H9 (cell line): ENCODE data around the gene RAI1. TPM values are rescaled to one million over a fixed set of nuclear protein-coding genes. Genes with fewer than 3 reads are reported as not detected.

Source experiments
- DNase-seq: peaks from one replicate; pipeline ENCODE4 v3.0.0-alpha.2; 2017
- H2AFZ ChIP-seq: one replicate; pipeline ENCODE4 v1.6.1; 2013; ENCODE audit warnings: mild to moderate bottlenecking, low read length, control low read depth, moderate library complexity
- H2AK5ac ChIP-seq: 2 replicates; pipeline ENCODE4 v1.6.1; 2013; ENCODE audit warnings: low read length, control low read depth, mixed read lengths; ENCODE audit not compliant: insufficient read length
- H2BK120ac ChIP-seq: one replicate; pipeline ENCODE4 v1.6.1; 2013; ENCODE audit warnings: low read depth, mild to moderate bottlenecking, low read length, control low read depth, inconsistent platforms; ENCODE audit not compliant: poor library complexity, severe bottlenecking
- H2BK12ac ChIP-seq: 2 replicates; pipeline ENCODE4 v1.6.1; 2013; ENCODE audit warnings: low read length, control low read depth, mixed read lengths, low read depth; ENCODE audit not compliant: insufficient read length
- H2BK15ac ChIP-seq: 2 replicates; pipeline ENCODE4 v1.6.1; 2013; ENCODE audit warnings: low read depth, low read length, control low read depth
- H2BK20ac ChIP-seq: one replicate; pipeline ENCODE4 v1.6.1; 2013; ENCODE audit warnings: low read depth, mild to moderate bottlenecking, low read length, control low read depth, inconsistent platforms; ENCODE audit not compliant: poor library complexity, severe bottlenecking
- H2BK5ac ChIP-seq: 2 replicates; pipeline ENCODE4 v1.6.1; 2013; ENCODE audit warnings: low read length, control low read depth, mixed read lengths; ENCODE audit not compliant: insufficient read length
- H3K14ac ChIP-seq: 2 replicates; pipeline ENCODE4 v1.6.1; 2013; ENCODE audit warnings: low read length, control low read depth; ENCODE audit not compliant: insufficient read depth
- H3K18ac ChIP-seq: 2 replicates; pipeline ENCODE4 v1.6.1; 2013; ENCODE audit warnings: low read depth, mild to moderate bottlenecking, mixed read lengths, low read length, control low read depth; ENCODE audit not compliant: insufficient read length
- H3K23ac ChIP-seq: 2 replicates; pipeline ENCODE4 v1.6.1; 2013; ENCODE audit warnings: low read length, control low read depth, mixed read lengths, low read depth; ENCODE audit not compliant: insufficient read length
- H3K23me2 ChIP-seq: 2 replicates; pipeline ENCODE4 v1.6.1; 2013; ENCODE audit warnings: low read depth, mild to moderate bottlenecking, mixed read lengths, low read length, control low read depth; ENCODE audit not compliant: insufficient read length, poor library complexity, severe bottlenecking
- H3K27ac ChIP-seq: 2 replicates; pipeline ENCODE4 v1.5.1; 2013; ENCODE audit warnings: low read length, control low read depth, mixed read lengths, low read depth; ENCODE audit not compliant: insufficient read length
- H3K27me3 ChIP-seq: 2 replicates; pipeline ENCODE4 v1.6.1; 2013; ENCODE audit warnings: low read length, control low read depth, inconsistent platforms; ENCODE audit not compliant: insufficient read depth
- H3K4ac ChIP-seq: 2 replicates; pipeline ENCODE4 v1.6.1; 2013; ENCODE audit warnings: low read depth, mild to moderate bottlenecking, control low read depth, inconsistent platforms, low read length, moderate library complexity
- H3K4me1 ChIP-seq: 2 replicates; pipeline ENCODE4 v1.6.1; 2013; ENCODE audit warnings: low read length, control low read depth, inconsistent platforms; ENCODE audit not compliant: insufficient read depth
- H3K4me2 ChIP-seq: 2 replicates; pipeline ENCODE4 v1.6.1; 2013; ENCODE audit warnings: low read length, control low read depth, mixed read lengths; ENCODE audit not compliant: insufficient read length, insufficient read depth
- H3K56ac ChIP-seq: 2 replicates; pipeline ENCODE4 v1.6.1; 2013; ENCODE audit warnings: low read depth, mild to moderate bottlenecking, mixed read lengths, low read length, control low read depth; ENCODE audit not compliant: insufficient read length
- H3K79me1 ChIP-seq: 2 replicates; pipeline ENCODE4 v1.6.1; 2013; ENCODE audit warnings: low read depth, mild to moderate bottlenecking, moderate library complexity, low read length, control low read depth, inconsistent platforms; ENCODE audit not compliant: insufficient read depth, poor library complexity, severe bottlenecking
- H3K79me2 ChIP-seq: 2 replicates; pipeline ENCODE4 v1.6.1; 2013; ENCODE audit warnings: low read length, control low read depth, inconsistent platforms; ENCODE audit not compliant: insufficient read depth
- H3K9ac ChIP-seq: 2 replicates; pipeline ENCODE4 v1.6.1; 2013; ENCODE audit warnings: low read length, control low read depth, mixed read lengths; ENCODE audit not compliant: insufficient read length; ENCODE audit errors: extremely low read depth
- H3K9me3 ChIP-seq: one replicate; pipeline ENCODE4 v1.6.1; 2013; ENCODE audit warnings: low read depth, low read length, inconsistent platforms; ENCODE audit not compliant: control insufficient read depth
- H3T11ph ChIP-seq: one replicate; pipeline ENCODE4 v1.6.1; 2013; ENCODE audit warnings: mild to moderate bottlenecking, low read length, control low read depth, inconsistent platforms
- H4K20me1 ChIP-seq: one replicate; pipeline ENCODE4 v1.6.1; 2013; ENCODE audit not compliant: control insufficient read depth, insufficient read length, insufficient read depth
- H4K5ac ChIP-seq: 2 replicates; pipeline ENCODE4 v1.6.1; 2013; ENCODE audit warnings: low read depth, mild to moderate bottlenecking, mixed read lengths, low read length, control low read depth; ENCODE audit not compliant: insufficient read length
- H4K8ac ChIP-seq: replicated peaks from 2 replicates; pipeline ENCODE4 v1.6.1; 2013; ENCODE audit warnings: low read length, control low read depth, mixed read lengths, low read depth; ENCODE audit not compliant: insufficient read length
- H4K91ac ChIP-seq: 2 replicates; pipeline ENCODE4 v1.6.1; 2013; ENCODE audit warnings: low read depth, mild to moderate bottlenecking, moderate library complexity, mixed read lengths, low read length, control low read depth; ENCODE audit not compliant: insufficient read length
- H3K27ac Mint-ChIP-seq, 3 experiments: 2 replicates in 2 of 3; 3 replicates in 1 of 3; pipeline ENCODE4 v1.8.0; 2020 to 2021; ENCODE audit warnings: mixed read lengths in 3 of 3, mild to moderate bottlenecking in 1 of 3, moderate library complexity in 1 of 3
- H3K27me3 Mint-ChIP-seq: 2 replicates; pipeline ENCODE4 v1.8.0; 2021; ENCODE audit warnings: low read depth, mild to moderate bottlenecking, moderate library complexity, mixed read lengths
- H3K36me3 Mint-ChIP-seq, 3 experiments: 2 replicates in 2 of 3; 3 replicates in 1 of 3; pipeline ENCODE4 v1.8.0; 2020 to 2021; ENCODE audit warnings: low read depth in 3 of 3, mixed read lengths in 3 of 3; ENCODE audit not compliant: insufficient read depth in 1 of 3
- H3K4me1 Mint-ChIP-seq, 2 experiments: 2 replicates each; pipeline ENCODE4 v1.8.0; 2020; ENCODE audit warnings: mixed read lengths in 2 of 2
- H3K4me3 Mint-ChIP-seq, 2 experiments: 2 replicates in 1 of 2; 3 replicates in 1 of 2; pipeline ENCODE4 v1.8.0; 2020 to 2021; ENCODE audit warnings: mild to moderate bottlenecking in 2 of 2, mixed read lengths in 2 of 2, moderate library complexity in 1 of 2
- H3K9me3 Mint-ChIP-seq, 2 experiments: 2 replicates in 1 of 2; 3 replicates in 1 of 2; pipeline ENCODE4 v1.8.0; 2020; ENCODE audit warnings: mild to moderate bottlenecking in 2 of 2, mixed read lengths in 2 of 2, moderate library complexity in 1 of 2
- WGBS: extraction: QIAGEN DNeasy Blood & Tissue Kit; methylation state at CpG from one replicate; pipeline ENCODE4 v1.1.7; 2013; ENCODE audit warnings: missing lambda C conversion rate, low lambda C conversion rate, mixed read lengths; ENCODE audit not compliant: insufficient read length; ENCODE audit errors: extremely low coverage; 5-methylcytosine and 5-hydroxymethylcytosine counted together
- total RNA-seq: library from RNA; stranded (reverse); gene quantifications from 2 replicates; pipeline ENCODE4 v1.2.1, GENCODE V29; 2021
- TF ChIP-seq, protein P1 (sequence below): fragments of 200-600 bp; sonication (generic); conservative IDR thresholded peaks from 3 replicates; pipeline ENCODE4 v1.8.0; 2021; ENCODE audit warnings: antibody characterized with exemption, mild to moderate bottlenecking

Gene RAI1
- total RNA-seq, 1 experiment from 2014 or later: 1.5 TPM

- Mint-ChIP-seq H3K9me3 (no peaks in the 10 kb centered on the region), H3K27ac (peak overlapping the region in 1 of 3 experiments; percentile 59; a peak in 1 of 7 replicates), H3K4me3 (no peak overlapping the region), H3K27me3 (peaks cover 24% of the 10 kb centered on the region), H3K36me3 (no peaks in the 10 kb centered on the region; a peak in 1 of 7 replicates), H3K4me1 (peaks cover 13 to 45% of the 10 kb centered on the region in 2 experiments)
- TF ChIP-seq, protein P1, sequence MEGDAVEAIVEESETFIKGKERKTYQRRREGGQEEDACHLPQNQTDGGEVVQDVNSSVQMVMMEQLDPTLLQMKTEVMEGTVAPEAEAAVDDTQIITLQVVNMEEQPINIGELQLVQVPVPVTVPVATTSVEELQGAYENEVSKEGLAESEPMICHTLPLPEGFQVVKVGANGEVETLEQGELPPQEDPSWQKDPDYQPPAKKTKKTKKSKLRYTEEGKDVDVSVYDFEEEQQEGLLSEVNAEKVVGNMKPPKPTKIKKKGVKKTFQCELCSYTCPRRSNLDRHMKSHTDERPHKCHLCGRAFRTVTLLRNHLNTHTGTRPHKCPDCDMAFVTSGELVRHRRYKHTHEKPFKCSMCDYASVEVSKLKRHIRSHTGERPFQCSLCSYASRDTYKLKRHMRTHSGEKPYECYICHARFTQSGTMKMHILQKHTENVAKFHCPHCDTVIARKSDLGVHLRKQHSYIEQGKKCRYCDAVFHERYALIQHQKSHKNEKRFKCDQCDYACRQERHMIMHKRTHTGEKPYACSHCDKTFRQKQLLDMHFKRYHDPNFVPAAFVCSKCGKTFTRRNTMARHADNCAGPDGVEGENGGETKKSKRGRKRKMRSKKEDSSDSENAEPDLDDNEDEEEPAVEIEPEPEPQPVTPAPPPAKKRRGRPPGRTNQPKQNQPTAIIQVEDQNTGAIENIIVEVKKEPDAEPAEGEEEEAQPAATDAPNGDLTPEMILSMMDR: no peak
- no CpG with 5 or more reads among the region's 7 CpGs for WGBS
- Histone ChIP-seq H2BK15ac (no peak overlapping the region), H3K79me2 (no peaks in the 10 kb centered on the region), H2BK5ac (no peak overlapping the region), H4K91ac (no peak overlapping the region), H2BK20ac (no peak overlapping the region), H2BK120ac (no peak overlapping the region), H3K4me2 (no peak overlapping the region), H2AFZ (no peak overlapping the region), H3T11ph (no peak overlapping the region), H3K9me3 (no peaks in the 10 kb centered on the region), H3K79me1 (no peaks in the 10 kb centered on the region), H3K9ac (no peak overlapping the region), H3K56ac (no peak overlapping the region), H3K14ac (no peak overlapping the region), H4K5ac (no peak overlapping the region), H3K23ac (no peak overlapping the region), H3K18ac (no peak overlapping the region), H3K27ac (no peak overlapping the region), H4K8ac (no peak overlapping the region), H3K4me1 (no peaks in the 10 kb centered on the region), H3K27me3 (no peaks in the 10 kb centered on the region; the same call in 1 of the 2 replicates), H2AK5ac (no peak overlapping the region), H4K20me1 (no peaks in the 10 kb centered on the region), H3K4ac (no peak overlapping the region), H3K23me2 (no peaks in the 10 kb centered on the region), H2BK12ac (no peak overlapping the region)
- DNase-seq: no peak
Measured at GRCh38 chr17:17767154-17767869, 86.1 kb downstream of the RAI1 start.
